ENCODE measurements around the gene AP2A1. TPM values are rescaled to one million over a fixed set of nuclear protein-coding genes. Genes with fewer than 3 reads are reported as not detected.

The AP2A1 gene
- total and polyA plus RNA-seq, 2 of the 13 experiments (the other 11 are each of a cell fraction or from before 2014, with no cell fraction given): 22.7 to 39.7 TPM

DNA sequence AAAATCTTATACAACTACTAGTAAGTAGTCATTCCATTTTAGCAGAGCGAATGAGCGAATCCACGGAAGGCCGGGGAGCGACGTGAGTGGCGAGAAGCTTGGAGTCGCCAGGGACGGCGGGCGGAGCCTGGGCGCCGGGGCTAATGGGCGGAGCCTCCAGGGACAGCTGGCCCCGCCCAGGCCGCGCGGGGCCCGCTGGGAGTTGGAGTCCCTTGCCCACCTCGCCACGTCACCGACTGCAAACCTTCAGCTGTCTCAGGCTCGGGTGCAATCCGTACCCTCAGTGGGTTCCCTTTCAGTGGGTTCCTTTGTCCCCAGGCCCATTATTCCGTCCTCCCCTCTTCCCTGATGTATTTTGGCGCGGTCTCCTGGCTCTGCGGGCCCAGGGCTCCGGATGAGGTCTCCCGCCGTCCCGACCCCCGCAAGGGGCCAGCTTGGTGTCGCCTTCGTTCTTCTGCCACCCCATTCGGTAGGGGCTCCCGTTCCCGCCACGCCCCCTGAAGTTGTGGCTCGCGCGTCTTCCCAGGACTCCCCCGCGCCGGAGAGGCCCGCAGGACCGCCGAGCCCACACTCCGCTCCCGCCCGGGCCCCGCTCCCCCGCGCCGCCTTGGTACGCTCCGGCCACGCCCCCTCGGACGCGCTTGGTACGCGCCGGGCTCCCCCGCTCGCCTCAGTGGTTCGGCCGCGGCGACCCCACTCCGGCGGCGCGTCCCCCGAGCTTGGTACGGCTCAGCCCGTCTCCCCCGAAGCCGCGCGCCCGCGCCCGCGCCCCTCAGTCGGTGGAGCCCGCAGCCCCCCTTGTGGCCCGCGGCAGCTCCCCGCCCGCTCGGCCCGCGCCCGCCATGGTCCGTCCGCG, 83.9 kb downstream of the AP2A1 start, which contains the start of gene PTOV1 (continued):
- TF ChIP-seq, protein P1, sequence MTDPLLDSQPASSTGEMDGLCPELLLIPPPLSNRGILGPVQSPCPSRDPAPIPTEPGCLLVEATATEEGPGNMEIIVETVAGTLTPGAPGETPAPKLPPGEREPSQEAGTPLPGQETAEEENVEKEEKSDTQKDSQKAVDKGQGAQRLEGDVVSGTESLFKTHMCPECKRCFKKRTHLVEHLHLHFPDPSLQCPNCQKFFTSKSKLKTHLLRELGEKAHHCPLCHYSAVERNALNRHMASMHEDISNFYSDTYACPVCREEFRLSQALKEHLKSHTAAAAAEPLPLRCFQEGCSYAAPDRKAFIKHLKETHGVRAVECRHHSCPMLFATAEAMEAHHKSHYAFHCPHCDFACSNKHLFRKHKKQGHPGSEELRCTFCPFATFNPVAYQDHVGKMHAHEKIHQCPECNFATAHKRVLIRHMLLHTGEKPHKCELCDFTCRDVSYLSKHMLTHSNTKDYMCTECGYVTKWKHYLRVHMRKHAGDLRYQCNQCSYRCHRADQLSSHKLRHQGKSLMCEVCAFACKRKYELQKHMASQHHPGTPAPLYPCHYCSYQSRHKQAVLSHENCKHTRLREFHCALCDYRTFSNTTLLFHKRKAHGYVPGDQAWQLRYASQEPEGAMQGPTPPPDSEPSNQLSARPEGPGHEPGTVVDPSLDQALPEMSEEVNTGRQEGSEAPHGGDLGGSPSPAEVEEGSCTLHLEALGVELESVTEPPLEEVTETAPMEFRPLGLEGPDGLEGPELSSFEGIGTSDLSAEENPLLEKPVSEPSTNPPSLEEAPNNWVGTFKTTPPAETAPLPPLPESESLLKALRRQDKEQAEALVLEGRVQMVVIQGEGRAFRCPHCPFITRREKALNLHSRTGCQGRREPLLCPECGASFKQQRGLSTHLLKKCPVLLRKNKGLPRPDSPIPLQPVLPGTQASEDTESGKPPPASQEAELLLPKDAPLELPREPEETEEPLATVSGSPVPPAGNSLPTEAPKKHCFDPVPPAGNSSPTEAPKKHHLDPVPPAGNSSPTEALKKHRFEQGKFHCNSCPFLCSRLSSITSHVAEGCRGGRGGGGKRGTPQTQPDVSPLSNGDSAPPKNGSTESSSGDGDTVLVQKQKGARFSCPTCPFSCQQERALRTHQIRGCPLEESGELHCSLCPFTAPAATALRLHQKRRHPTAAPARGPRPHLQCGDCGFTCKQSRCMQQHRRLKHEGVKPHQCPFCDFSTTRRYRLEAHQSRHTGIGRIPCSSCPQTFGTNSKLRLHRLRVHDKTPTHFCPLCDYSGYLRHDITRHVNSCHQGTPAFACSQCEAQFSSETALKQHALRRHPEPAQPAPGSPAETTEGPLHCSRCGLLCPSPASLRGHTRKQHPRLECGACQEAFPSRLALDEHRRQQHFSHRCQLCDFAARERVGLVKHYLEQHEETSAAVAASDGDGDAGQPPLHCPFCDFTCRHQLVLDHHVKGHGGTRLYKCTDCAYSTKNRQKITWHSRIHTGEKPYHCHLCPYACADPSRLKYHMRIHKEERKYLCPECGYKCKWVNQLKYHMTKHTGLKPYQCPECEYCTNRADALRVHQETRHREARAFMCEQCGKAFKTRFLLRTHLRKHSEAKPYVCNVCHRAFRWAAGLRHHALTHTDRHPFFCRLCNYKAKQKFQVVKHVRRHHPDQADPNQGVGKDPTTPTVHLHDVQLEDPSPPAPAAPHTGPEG (CRISPR knock-in tag; IDR thresholded peaks at IDR 0.05): 0 out of 2 replicates have a peak, but pooled peaks have one; percentile 59
- TF ChIP-seq EED (CRISPR knock-in tag; IDR thresholded peaks at IDR 0.05): 0 out of 2 replicates have a peak, but pooled peaks have one; percentile 68
- TF ChIP-seq DMAP1 (CRISPR knock-in tag; IDR thresholded peaks at IDR 0.05): peak; percentile 88
- TF ChIP-seq ZNF589 (CRISPR knock-in tag; conservative IDR thresholded peaks at IDR 0.05): 0 out of 2 replicates have a peak, but pooled peaks have one; percentile 52
- peak; percentile 14; the same call in 1 of the 2 replicates for TF ChIP-seq NCOA2 (CRISPR knock-in tag; IDR thresholded peaks at IDR 0.05)
- TF ChIP-seq THYN1 (CRISPR knock-in tag; IDR thresholded peaks at IDR 0.05; ENCODE audit: borderline replicate concordance, low read depth): no peak
- TF ChIP-seq YEATS2 (CRISPR knock-in tag; IDR thresholded peaks at IDR 0.05; ENCODE audit: borderline replicate concordance): peak; percentile 58; the same call in 1 of the 2 replicates
- TF ChIP-seq GATAD1 (CRISPR knock-in tag; IDR thresholded peaks at IDR 0.05): peak; percentile 78
- TF ChIP-seq ELF1 (CRISPR knock-in tag; IDR thresholded peaks at IDR 0.05): 0 out of 2 replicates have a peak, but pooled peaks have one; percentile 21
- TF ChIP-seq, protein P2, sequence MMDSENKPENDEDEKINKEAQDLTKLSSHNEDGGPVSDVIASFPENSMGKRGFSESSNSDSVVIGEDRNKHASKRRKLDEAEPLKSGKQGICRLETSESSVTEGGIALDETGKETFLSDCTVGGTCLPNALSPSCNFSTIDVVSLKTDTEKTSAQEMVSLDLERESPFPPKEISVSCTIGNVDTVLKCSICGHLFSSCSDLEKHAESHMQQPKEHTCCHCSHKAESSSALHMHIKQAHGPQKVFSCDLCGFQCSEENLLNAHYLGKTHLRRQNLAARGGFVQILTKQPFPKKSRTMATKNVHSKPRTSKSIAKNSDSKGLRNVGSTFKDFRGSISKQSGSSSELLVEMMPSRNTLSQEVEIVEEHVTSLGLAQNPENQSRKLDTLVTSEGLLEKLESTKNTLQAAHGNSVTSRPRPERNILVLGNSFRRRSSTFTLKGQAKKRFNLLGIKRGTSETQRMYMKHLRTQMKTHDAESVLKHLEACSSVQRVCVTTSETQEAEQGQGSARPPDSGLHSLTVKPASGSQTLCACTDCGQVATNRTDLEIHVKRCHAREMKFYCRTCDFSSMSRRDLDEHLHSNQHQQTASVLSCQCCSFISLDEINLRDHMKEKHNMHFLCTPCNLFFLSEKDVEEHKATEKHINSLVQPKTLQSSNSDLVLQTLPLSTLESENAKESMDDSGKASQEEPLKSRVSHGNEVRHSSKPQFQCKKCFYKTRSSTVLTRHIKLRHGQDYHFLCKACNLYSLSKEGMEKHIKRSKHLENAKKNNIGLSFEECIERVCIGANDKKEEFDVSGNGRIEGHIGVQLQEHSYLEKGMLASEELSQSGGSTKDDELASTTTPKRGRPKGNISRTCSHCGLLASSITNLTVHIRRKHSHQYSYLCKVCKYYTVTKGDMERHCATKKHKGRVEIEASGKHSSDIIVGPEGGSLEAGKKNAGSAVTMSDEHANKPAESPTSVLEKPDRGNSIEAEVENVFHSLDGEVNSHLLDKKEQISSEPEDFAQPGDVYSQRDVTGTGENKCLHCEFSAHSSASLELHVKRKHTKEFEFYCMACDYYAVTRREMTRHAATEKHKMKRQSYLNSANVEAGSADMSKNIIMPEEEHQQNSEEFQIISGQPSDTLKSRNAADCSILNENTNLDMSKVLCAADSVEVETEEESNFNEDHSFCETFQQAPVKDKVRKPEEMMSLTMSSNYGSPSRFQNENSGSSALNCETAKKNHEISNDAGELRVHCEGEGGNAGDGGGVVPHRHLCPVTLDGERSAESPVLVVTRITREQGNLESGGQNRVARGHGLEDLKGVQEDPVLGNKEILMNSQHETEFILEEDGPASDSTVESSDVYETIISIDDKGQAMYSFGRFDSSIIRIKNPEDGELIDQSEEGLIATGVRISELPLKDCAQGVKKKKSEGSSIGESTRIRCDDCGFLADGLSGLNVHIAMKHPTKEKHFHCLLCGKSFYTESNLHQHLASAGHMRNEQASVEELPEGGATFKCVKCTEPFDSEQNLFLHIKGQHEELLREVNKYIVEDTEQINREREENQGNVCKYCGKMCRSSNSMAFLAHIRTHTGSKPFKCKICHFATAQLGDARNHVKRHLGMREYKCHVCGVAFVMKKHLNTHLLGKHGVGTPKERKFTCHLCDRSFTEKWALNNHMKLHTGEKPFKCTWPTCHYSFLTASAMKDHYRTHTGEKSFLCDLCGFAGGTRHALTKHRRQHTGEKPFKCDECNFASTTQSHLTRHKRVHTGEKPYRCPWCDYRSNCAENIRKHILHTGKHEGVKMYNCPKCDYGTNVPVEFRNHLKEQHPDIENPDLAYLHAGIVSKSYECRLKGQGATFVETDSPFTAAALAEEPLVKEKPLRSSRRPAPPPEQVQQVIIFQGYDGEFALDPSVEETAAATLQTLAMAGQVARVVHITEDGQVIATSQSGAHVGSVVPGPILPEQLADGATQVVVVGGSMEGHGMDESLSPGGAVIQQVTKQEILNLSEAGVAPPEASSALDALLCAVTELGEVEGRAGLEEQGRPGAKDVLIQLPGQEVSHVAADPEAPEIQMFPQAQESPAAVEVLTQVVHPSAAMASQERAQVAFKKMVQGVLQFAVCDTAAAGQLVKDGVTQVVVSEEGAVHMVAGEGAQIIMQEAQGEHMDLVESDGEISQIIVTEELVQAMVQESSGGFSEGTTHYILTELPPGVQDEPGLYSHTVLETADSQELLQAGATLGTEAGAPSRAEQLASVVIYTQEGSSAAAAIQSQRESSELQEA (CRISPR knock-in tag; IDR thresholded peaks at IDR 0.05; ENCODE audit: not compliant biosample characterization): no peak
- TF ChIP-seq HNRNPLL (IDR thresholded peaks at IDR 0.05; ENCODE audit: low read depth, low read length, poor library complexity, severe bottlenecking): peak; percentile 42
- TF ChIP-seq TARDBP (CRISPR knock-in tag; IDR thresholded peaks at IDR 0.05): peak; percentile 31; the same call in 1 of the 2 replicates
